ENCODE measurements around the gene FAM168B.

FAM168B gene

DNA sequence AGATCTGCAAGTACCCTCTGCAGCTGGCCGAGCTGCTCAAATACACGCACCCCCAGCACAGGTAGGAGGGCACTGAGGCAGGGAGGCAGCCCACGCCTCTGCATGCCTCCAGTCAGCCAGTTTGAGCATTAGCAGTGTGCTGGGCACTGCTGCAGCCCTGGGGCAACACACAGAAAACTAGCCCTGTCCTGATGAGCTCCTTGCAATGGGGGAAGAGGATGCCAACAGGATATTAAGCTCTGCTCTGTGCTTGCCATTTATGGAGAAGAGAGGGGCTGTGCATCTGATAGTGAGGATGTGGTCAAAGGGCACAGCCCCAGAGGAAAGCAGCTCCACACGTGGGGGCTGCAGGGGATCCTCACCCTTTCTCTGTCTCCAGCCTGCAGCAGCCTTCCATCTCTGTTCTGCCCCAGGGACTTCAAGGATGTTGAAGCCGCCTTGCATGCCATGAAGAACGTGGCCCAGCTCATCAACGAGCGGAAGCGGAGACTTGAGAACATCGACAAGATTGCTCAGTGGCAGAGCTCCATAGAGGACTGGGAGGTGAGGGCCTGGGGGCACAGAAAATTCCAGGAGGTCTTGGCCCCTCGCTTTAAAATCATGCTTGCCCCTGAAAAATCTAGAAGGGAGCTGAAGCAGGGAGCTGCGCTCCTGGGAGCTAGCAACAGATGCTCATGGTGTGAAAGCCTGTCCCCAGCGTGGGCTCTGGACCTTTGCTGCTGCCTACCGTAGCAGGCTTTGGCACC is 51.7 kb downstream of the FAM168B start:
- DNase-seq (ENCODE audit: insufficient read length, low spot score) (no peak), FAIRE-seq (no peak)
- TF ChIP-seq CTCF (IDR thresholded peaks at IDR 0.05; ENCODE audit: insufficient read depth, missing control alignments), result no peak

DNA sequence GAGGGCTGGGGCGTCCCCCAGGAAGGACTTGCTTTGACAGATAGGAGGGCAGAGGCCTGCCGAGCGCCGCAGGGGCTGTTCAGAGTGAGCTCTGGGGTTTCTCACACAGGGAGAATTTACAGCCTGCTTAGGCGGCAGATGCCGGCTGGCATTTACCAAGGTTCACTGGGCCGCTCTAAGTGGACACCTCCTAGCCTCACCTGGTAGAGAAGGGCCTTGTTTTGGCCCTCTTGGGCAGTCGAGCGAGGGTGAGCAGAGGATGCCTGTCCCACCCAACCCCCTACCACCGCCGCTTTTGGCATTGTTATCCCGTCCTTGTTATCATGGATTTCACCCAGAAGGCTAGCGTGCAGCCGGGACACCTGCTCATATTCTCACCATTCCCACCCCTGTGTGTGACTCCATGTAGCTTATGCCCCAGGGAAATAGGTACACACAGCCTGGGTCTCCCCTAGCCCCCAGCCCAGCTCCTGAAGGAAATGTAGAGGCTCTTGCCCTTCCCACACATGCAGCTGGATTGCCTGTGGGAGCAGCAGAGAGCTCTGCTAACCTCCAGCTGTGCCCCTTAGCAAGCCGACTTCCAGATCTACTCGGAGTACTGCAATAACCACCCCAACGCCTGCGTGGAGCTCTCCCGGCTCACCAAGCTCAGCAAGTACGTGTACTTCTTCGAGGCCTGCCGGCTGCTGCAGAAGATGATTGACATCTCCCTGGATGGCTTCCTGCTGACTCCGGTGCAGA is 52.4 kb downstream of the FAM168B start:
- DNase-seq (ENCODE audit: insufficient read length, low spot score) (no peak), FAIRE-seq (no peak)
- TF ChIP-seq CTCF (IDR thresholded peaks at IDR 0.05; ENCODE audit: insufficient read depth, missing control alignments), result no peak

GRCh38 chr2:131039908-131040660 is 53.2 kb downstream of the FAM168B start:
- TF ChIP-seq CTCF (IDR thresholded peaks at IDR 0.05; ENCODE audit: insufficient read depth, missing control alignments), result no peak
- FAIRE-seq (no peak), DNase-seq (ENCODE audit: insufficient read length, low spot score) (no peak)

DNA sequence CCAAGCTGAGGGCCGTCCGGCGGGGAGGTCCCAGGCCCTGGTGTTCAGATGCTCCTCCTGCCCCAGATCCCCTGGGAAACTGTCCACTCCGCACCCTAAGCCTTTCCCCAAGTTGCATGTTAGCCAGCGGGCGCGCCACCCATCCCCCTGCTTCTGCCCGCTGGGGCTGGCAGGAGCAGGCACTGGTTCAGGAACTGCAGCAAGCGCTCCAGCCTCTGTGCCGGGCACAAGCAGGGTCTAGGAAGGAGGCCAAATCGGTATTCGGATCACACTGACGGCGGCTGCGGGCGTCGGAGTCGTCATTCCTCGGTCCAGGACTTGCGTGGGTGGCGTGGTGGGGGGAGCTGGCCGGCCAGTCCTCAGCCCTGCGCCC is 53.7 kb downstream of the FAM168B start:
- FAIRE-seq (no peak), DNase-seq (ENCODE audit: insufficient read length, low spot score) (no peak)
- TF ChIP-seq CTCF (IDR thresholded peaks at IDR 0.05; ENCODE audit: insufficient read depth, missing control alignments), result no peak

- no peak for TF ChIP-seq CTCF (IDR thresholded peaks at IDR 0.05; ENCODE audit: insufficient read depth, missing control alignments)
- no peak for FAIRE-seq
- DNase-seq (ENCODE audit: insufficient read length, low spot score), result no peak
Measured at GRCh38 chr2:131039101-131039440, 54.2 kb downstream of the FAM168B start.

DNA sequence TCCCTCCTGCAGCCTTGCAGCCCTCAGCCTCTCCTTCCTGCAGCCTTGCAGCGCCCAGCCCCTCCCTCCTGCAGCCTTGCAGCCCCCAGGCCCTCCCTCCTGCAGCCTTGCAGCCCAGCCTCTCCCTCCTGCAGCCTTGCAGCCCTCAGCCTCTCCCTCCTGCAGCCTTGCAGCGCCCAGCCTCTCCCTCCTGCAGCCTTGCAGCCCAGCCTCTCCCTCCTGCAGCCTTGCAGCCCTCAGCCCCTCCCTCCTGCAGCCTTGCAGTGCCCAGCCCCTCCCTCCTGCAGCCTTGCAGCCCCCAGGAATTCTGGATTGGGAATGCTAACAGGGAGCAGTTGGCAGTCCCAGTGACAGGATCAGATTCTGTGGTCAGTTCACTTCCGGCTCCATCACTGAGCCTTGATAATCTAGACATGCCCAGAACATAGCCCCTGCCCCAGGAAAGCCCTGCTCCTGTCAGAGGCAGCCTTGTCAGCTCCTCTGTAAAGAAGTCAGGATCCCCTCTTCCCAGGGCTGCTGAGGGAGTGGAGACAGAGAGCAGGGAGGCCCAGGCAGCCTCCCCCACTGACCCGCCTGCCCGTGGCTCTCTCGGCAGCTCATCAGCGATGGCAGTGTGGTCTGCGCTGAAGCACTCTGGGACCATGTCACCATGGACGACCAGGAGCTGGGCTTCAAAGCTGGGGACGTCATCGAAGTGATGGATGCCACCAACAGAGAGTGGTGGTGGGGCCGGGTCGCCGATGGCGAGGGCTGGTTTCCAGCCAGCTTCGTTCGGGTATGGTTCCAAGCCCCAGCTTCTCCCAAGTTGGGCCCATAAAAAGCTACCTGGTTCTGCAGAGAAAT is 54.8 kb downstream of the FAM168B start:
- DNase-seq (ENCODE audit: insufficient read length, low spot score) (no peak), FAIRE-seq (no peak)
- TF ChIP-seq CTCF (IDR thresholded peaks at IDR 0.05; ENCODE audit: insufficient read depth, missing control alignments), result no peak

Measured in D721Med (cell line).